ENCODE measurements around the gene ZNF701.
A peak's percentile ranks its signal among the peaks of the same experiment; 100 is the strongest.
"Not testable (repeated sequence)": the region's sequence is repeated elsewhere in the genome, so short reads cannot be mapped to it uniquely, and the experiment has no call there.

Gene ZNF701

GRCh38 chr19:52590728-52591127, 20.6 kb downstream of the ZNF701 start:
- Mint-ChIP-seq H3K27ac (no peak overlapping the region), H3K36me3 (ENCODE audit: low read depth) (peaks cover 67% of the 10 kb centered on the region), H3K4me1 (no peaks in the 10 kb centered on the region), H3K9me3 (peaks cover 23% of the 10 kb centered on the region), H3K4me3 (no peak overlapping the region), H3K27me3 (ENCODE audit: low read depth, poor library complexity) (no peaks in the 10 kb centered on the region)
- no peak for DNase-seq
- TF ChIP-seq CTCF (IDR thresholded peaks at IDR 0.05), result no peak

- H3K36me3 Mint-ChIP-seq (ENCODE audit: low read depth), result peaks cover 67% of the 10 kb centered on the region
- H3K9me3 Mint-ChIP-seq, result peaks cover 28% of the 10 kb centered on the region
- H3K4me1 Mint-ChIP-seq, result no peaks in the 10 kb centered on the region
- no peak overlapping the region for H3K4me3 Mint-ChIP-seq
- no peak overlapping the region for H3K27ac Mint-ChIP-seq
- no peak for DNase-seq
- no peak for TF ChIP-seq CTCF (IDR thresholded peaks at IDR 0.05)
- no peaks in the 10 kb centered on the region for H3K27me3 Mint-ChIP-seq (ENCODE audit: low read depth, poor library complexity)
These were observed 22.2 kb downstream of the ZNF701 start for GRCh38 chr19:52592301-52592700.

- Mint-ChIP-seq H3K36me3 (ENCODE audit: low read depth) (peaks cover 70% of the 10 kb centered on the region), H3K9me3 (peaks cover 35% of the 10 kb centered on the region)
These were observed 23.4 kb downstream of the ZNF701 start for GRCh38 chr19:52593441-52593840.

GRCh38 chr19:52599241-52599640, 29.2 kb downstream of the ZNF701 start:
- Mint-ChIP-seq H3K36me3 (ENCODE audit: low read depth) (peaks cover 75% of the 10 kb centered on the region), H3K27ac (no peak overlapping the region), H3K9me3 (peaks cover 60% of the 10 kb centered on the region), H3K27me3 (ENCODE audit: low read depth, poor library complexity) (peaks cover 5% of the 10 kb centered on the region), H3K4me1 (peaks cover 30% of the 10 kb centered on the region), H3K4me3 (no peak overlapping the region)
- no peak for TF ChIP-seq CTCF (IDR thresholded peaks at IDR 0.05)
- no peak for DNase-seq

More at GRCh38 chr19:52593441-52593840, 23.4 kb downstream of the ZNF701 start:
- not testable (repeated sequence) for H3K27me3 Mint-ChIP-seq (ENCODE audit: low read depth, poor library complexity); H3K27ac Mint-ChIP-seq; DNase-seq; H3K4me1 Mint-ChIP-seq; H3K4me3 Mint-ChIP-seq

- peaks cover 30% of the 10 kb centered on the region for H3K4me1 Mint-ChIP-seq
- H3K27ac Mint-ChIP-seq, result no peak overlapping the region
- H3K27me3 Mint-ChIP-seq (ENCODE audit: low read depth, poor library complexity), result peaks cover 5% of the 10 kb centered on the region
- peak overlapping the region; percentile 90 for H3K4me3 Mint-ChIP-seq
- peaks cover 78% of the 10 kb centered on the region for H3K36me3 Mint-ChIP-seq (ENCODE audit: low read depth)
- TF ChIP-seq CTCF (IDR thresholded peaks at IDR 0.05), result no peak
- H3K9me3 Mint-ChIP-seq, result peaks cover 68% of the 10 kb centered on the region
- no peak for DNase-seq
These were observed 30.5 kb downstream of the ZNF701 start for GRCh38 chr19:52600639-52601024.

- peak overlapping the region; percentile 90 for H3K4me3 Mint-ChIP-seq
- peaks cover 5% of the 10 kb centered on the region for H3K27me3 Mint-ChIP-seq (ENCODE audit: low read depth, poor library complexity)
- TF ChIP-seq CTCF (IDR thresholded peaks at IDR 0.05), result peak; percentile 38
- H3K36me3 Mint-ChIP-seq (ENCODE audit: low read depth), result peaks cover 78% of the 10 kb centered on the region
- H3K4me1 Mint-ChIP-seq, result peaks cover 32% of the 10 kb centered on the region
- H3K9me3 Mint-ChIP-seq, result peaks cover 68% of the 10 kb centered on the region
- peak overlapping the region; percentile 26 for H3K27ac Mint-ChIP-seq
- DNase-seq, result peak; percentile 98
These were observed 31.2 kb downstream of the ZNF701 start for GRCh38 chr19:52601025-52601973.

- DNase-seq, result peak; percentile 2
- peaks cover 78% of the 10 kb centered on the region for H3K36me3 Mint-ChIP-seq (ENCODE audit: low read depth)
- H3K27ac Mint-ChIP-seq, result peak overlapping the region; percentile 26
- peaks cover 34% of the 10 kb centered on the region for H3K4me1 Mint-ChIP-seq
- H3K9me3 Mint-ChIP-seq, result peaks cover 68% of the 10 kb centered on the region
- H3K4me3 Mint-ChIP-seq, result peak overlapping the region; percentile 90
- H3K27me3 Mint-ChIP-seq (ENCODE audit: low read depth, poor library complexity), result not testable (repeated sequence)
These were observed 31.9 kb downstream of the ZNF701 start for GRCh38 chr19:52601974-52602366.
